Activated CD4-positive, alpha-beta T cell treated with anti-CD3 and anti-CD28 coated beads, Interleukin-2, amount 10 ng/mL, durations not matched to agents 24 days and 14 days (primary cell): ENCODE measurements around the gene FEN1. TPM values are rescaled to one million over a fixed set of nuclear protein-coding genes. Genes with fewer than 3 reads are reported as not detected.
A peak's percentile ranks its signal among the peaks of the same experiment; 100 is the strongest.

Experiments
- DNase-seq: peaks from one replicate; pipeline ENCODE4 v3.0.0; 2022
- H3K27ac Mint-ChIP-seq: one replicate; pipeline ENCODE4 v1.8.0; 2022; ENCODE audit warnings: mild to moderate bottlenecking, mixed read lengths
- H3K27me3 Mint-ChIP-seq: one replicate; pipeline ENCODE4 v1.8.0; 2022; ENCODE audit warnings: mixed read lengths
- H3K36me3 Mint-ChIP-seq: one replicate; pipeline ENCODE4 v1.8.0; 2022; ENCODE audit warnings: low read depth, mild to moderate bottlenecking, mixed read lengths
- H3K4me1 Mint-ChIP-seq: one replicate; pipeline ENCODE4 v1.8.0; 2021; ENCODE audit warnings: mixed read lengths
- H3K4me3 Mint-ChIP-seq: one replicate; pipeline ENCODE4 v1.8.0; 2022; ENCODE audit warnings: mild to moderate bottlenecking, moderate library complexity, mixed read lengths
- H3K9me3 Mint-ChIP-seq: one replicate; pipeline ENCODE4 v1.8.0; 2021; ENCODE audit warnings: mixed read lengths
- intact Hi-C: fragments of 100-400 bp; cut with micrococcal nuclease; formaldehyde crosslinking; loops from one replicate; pipeline ENCODE4 v1.15.1; 2023
- total RNA-seq: library from RNA; stranded (reverse); gene quantifications from 2 replicates; pipeline ENCODE4 v1.2.3, GENCODE V29; 2022

The FEN1 gene
- total RNA-seq, 1 donor from 2014 or later = 144 TPM

DNA sequence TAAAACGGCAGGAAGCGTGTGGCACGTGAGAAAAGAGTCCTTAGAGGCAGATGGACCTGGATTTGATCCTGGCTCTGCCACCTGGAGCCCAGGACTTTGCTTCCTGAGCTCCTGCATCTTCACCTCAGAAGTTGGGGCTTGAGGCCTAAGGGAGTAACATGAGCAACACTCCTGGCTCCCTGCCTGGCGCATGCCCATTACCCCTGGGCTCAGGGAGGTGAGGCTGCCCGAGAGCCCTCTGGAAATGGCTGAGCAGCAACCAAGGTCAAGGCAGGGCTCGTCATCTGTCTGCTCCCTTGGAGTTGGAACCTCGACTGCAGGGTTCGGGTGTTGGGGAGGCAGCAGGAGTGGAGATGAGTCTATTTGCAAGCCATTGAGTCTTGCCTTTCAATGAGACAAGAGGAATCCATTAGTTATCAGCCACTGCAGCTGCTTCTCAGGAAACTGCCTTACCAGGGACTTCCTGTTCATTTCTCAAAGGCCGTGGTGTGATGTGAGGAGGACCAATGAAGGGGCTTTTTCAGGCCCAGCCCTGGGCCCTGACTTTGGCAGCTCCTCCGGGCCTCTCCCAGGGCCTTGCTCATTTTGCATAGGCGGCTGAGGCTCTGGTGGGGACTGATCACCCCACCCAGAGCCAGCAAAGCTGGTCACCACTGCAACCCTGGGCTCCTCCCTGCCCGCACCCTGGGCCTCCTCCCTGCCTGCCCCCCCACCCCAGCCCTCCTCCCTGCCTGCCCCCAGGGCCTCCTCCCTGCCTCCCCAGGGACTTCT lies 41.8 kb downstream of the FEN1 start:
- Mint-ChIP-seq H3K9me3 (no peaks in the 10 kb centered on the region), H3K4me1 (peaks cover 59% of the 10 kb centered on the region), H3K27me3 (no peaks in the 10 kb centered on the region), H3K27ac (peak overlapping the region; percentile 93), H3K4me3 (peak overlapping the region; percentile 71), H3K36me3 (peaks cover 38% of the 10 kb centered on the region)
- DNase-seq = peak; percentile 92
- intact Hi-C loops = loop anchor here (1.0 to 5.0 kb wide), 4 partner anchors 7 to 288 kb away; partner anchors contain the start of genes FADS1, FTH1 and INCENP

DNA sequence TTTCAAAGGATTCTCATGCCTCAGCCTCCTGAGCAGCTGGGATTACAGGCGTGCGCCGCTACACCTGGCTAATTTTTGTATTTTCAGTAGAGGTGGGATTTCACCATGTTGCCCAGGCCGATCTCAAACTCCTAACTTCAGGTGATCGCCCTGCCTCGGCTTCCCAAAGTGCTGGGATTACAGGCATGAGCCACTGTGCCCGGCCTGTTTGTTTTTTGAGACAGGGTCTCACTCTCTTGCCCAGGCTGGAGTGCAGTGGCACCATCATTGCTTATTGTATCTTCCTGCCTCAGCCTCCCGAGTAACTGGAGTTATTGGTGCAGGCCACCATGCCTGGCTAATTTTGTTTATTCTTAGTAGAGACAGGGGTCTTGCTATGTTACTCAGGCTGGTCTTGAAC lies 43.5 kb downstream of the FEN1 start:
- DNase-seq = no peak
- H3K27me3 Mint-ChIP-seq = no peaks in the 10 kb centered on the region
- peak overlapping the region; percentile 21 for H3K4me3 Mint-ChIP-seq
- intact Hi-C loops = no loop called here
- peaks cover 44% of the 10 kb centered on the region for H3K36me3 Mint-ChIP-seq
- H3K9me3 Mint-ChIP-seq = no peaks in the 10 kb centered on the region
- peaks cover 55% of the 10 kb centered on the region for H3K4me1 Mint-ChIP-seq
- peak overlapping the region; percentile 79 for H3K27ac Mint-ChIP-seq

DNA sequence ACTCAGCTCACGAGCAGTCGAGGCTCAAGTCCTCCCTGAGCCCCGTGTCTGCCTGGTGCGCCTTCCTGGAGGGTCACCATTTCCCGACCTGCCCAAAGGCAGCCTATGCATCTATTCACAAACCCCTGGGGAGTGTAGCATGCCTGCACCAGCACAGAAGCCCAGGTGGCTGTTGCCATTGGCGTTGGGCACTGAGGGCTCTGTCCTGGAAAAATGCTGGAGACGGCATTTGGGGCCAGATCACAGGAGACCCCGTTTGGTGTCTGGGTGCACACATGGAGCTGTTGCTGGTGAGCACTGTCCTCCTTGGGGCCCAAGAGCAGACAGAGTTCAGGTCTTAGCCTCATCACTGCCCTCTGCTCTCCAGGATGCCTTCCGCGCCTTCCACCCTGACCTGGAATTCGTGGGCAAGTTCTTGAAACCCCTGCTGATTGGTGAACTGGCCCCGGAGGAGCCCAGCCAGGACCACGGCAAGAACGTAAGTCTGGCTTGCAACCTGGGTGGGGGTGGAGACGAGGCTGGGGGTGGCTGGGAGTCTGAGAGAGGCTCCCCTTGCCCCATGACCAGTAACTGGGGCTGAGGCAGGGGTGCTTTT lies 44.8 kb downstream of the FEN1 start:
- H3K36me3 Mint-ChIP-seq = peaks cover 57% of the 10 kb centered on the region
- H3K9me3 Mint-ChIP-seq = no peaks in the 10 kb centered on the region
- no peak overlapping the region for H3K4me3 Mint-ChIP-seq
- intact Hi-C loops = no loop called here
- H3K27me3 Mint-ChIP-seq = no peaks in the 10 kb centered on the region
- H3K4me1 Mint-ChIP-seq = peaks cover 46% of the 10 kb centered on the region
- DNase-seq = no peak
- H3K27ac Mint-ChIP-seq = peak overlapping the region; percentile 8

DNA sequence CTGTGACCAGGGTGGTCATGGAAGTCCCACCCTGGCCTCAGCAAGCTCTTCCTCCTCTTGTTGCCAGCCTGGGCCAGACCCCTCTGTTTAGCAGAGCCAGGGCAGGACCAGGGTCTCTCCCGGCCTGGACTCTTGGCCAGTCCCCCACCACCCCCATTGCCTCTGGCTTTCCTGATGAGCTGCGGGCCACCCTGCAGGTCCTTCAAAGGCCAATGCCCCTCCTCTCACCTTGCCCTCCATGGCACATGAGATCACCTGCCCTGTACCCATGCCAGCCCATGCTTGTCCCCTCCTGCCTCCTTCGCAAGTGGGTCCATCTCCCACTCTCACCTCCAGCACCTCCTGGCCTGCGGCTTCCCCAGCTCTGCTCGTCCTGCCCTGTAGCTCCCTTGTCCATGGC lies 45.8 kb downstream of the FEN1 start:
- no peak for DNase-seq
- H3K36me3 Mint-ChIP-seq = peaks cover 60% of the 10 kb centered on the region
- intact Hi-C loops = no loop called here

DNA sequence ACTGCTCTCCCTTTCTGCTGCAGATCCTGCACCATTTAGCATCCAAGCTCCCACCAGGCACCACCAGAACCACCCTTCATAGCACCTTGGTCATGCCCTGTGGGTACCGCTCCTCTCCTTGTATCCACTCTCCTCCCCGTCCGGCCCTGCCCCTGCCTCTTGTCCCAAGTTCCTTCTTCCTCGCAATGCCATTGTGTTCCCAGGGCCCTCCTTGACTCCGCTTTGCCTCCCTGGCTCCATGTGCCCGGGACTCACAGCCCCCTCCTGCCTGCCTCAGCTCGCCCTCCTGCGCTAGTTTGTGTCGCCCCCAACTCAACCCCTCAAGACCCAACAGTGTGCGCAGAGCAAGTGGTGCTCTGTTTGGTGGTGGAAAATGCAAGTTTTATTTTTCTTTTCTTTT lies 46.2 kb downstream of the FEN1 start:
- peaks cover 57% of the 10 kb centered on the region for H3K36me3 Mint-ChIP-seq
- DNase-seq = no peak
- peak overlapping the region; percentile 60 for H3K27ac Mint-ChIP-seq
- H3K27me3 Mint-ChIP-seq = no peaks in the 10 kb centered on the region
- H3K4me1 Mint-ChIP-seq = peaks cover 32% of the 10 kb centered on the region
- H3K9me3 Mint-ChIP-seq = no peaks in the 10 kb centered on the region
- H3K4me3 Mint-ChIP-seq = no peak overlapping the region
- intact Hi-C loops = no loop called here

More for the DNA sequence above, 45.8 kb downstream of the FEN1 start:
- no peak overlapping the region for H3K4me3 Mint-ChIP-seq
- H3K27ac Mint-ChIP-seq = no peak overlapping the region
- H3K27me3 Mint-ChIP-seq = no peaks in the 10 kb centered on the region
- peaks cover 36% of the 10 kb centered on the region for H3K4me1 Mint-ChIP-seq
- H3K9me3 Mint-ChIP-seq = no peaks in the 10 kb centered on the region

DNA sequence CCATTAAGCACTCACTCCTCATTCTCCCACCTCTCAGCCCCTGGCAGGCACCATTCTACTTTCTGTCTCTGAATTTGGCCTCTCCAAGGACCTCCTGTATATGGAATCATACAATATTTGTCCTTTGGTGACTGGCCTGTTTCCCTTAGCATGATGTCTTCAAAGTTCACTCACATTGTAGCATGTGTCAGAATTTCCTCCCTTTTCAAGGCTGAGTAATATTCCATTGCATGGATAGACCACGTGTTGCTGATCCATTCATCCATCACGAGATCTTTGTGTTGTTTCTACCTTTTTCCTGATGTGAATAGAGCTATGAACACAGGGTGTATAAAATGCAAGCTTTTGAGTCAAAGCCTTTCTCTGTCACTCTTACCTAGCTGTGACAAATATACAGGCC lies 47.0 kb downstream of the FEN1 start:
- Mint-ChIP-seq H3K9me3 (no peaks in the 10 kb centered on the region), H3K27me3 (no peaks in the 10 kb centered on the region), H3K36me3 (peaks cover 56% of the 10 kb centered on the region), H3K4me3 (no peak overlapping the region), H3K27ac (peak overlapping the region; percentile 60), H3K4me1 (peaks cover 25% of the 10 kb centered on the region)
- intact Hi-C loops = no loop called here
- DNase-seq = no peak

DNA sequence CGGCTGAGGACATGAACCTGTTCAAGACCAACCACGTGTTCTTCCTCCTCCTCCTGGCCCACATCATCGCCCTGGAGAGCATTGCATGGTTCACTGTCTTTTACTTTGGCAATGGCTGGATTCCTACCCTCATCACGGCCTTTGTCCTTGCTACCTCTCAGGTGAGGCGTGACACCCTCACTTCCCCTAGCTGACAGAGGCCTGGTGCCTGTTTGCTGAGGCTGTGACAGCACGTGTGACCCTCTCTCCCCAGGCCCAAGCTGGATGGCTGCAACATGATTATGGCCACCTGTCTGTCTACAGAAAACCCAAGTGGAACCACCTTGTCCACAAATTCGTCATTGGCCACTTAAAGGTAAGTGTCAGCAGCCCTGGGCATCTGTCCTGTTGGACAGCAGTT lies 47.7 kb downstream of the FEN1 start:
- peaks cover 22% of the 10 kb centered on the region for H3K4me1 Mint-ChIP-seq
- H3K27me3 Mint-ChIP-seq = no peaks in the 10 kb centered on the region
- no peak overlapping the region for H3K4me3 Mint-ChIP-seq
- H3K27ac Mint-ChIP-seq = peak overlapping the region; percentile 40
- no peaks in the 10 kb centered on the region for H3K9me3 Mint-ChIP-seq
- intact Hi-C loops = no loop called here
- peaks cover 59% of the 10 kb centered on the region for H3K36me3 Mint-ChIP-seq
- DNase-seq = no peak

DNA sequence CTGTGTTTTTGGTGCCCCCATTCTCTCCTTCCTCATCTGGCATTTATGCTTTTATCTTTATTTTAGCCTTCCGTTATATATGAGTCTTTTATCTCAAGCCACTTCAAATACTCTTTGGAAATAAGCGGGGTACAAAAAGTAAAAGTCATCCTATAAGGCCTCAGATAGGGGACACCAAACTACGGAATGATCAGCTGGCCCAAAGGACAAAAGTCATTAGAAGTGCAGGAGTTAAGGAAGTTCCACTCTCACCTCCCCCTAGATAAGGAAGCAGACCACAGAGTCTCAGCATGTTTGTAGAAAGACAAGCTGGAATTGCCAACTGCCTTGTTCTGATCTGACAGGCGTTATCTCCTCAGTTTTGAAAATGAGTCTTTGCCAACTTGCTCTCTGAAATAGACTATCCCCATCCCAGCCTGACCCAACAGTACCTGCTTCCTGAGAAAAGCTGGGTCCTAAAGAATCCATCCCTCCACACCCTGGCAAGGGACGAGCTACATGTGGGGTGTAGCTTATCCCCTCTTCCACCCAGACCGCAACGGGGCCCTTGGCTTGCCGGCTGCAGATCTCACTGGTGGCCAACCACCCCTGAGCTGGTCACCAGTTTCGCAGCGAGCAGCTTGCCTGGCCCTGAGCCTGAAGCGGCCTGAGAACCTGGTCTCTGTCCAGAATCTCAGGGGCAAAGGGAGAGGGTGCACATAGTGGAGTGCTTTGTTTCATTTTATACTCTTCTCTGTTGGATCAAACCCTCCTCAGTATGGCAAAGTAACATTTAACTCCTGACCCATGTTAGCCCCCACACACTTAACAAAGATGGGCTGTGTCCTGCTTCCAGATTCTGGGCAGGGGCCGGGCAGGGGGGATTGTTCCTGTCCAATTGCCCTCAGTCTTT lies 49.2 kb downstream of the FEN1 start:
- intact Hi-C loops = no loop called here
- no peak for DNase-seq
- Mint-ChIP-seq H3K27me3 (no peaks in the 10 kb centered on the region), H3K4me3 (no peak overlapping the region), H3K36me3 (peaks cover 69% of the 10 kb centered on the region), H3K4me1 (peaks cover 16% of the 10 kb centered on the region), H3K27ac (no peak overlapping the region), H3K9me3 (no peaks in the 10 kb centered on the region)

DNA sequence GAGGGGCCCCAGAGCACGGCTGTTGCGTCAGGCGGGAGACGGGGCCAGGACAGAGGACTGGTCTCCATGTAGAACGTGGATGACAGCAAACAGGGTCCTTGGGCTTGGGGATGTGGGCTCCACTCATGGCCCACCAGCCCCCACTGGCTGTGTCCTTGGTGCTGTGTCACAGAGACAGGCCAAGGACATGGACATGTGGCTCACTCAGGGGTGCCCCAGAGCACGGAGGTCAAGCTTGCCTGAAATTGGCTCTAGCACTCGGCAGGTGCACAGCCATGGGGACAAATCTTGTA lies 49.8 kb downstream of the FEN1 start:
- Mint-ChIP-seq H3K27me3 (no peaks in the 10 kb centered on the region), H3K4me1 (peaks cover 16% of the 10 kb centered on the region), H3K27ac (no peak overlapping the region), H3K36me3 (peaks cover 71% of the 10 kb centered on the region), H3K9me3 (no peaks in the 10 kb centered on the region), H3K4me3 (no peak overlapping the region)
- intact Hi-C loops = no loop called here
- DNase-seq = no peak

DNA sequence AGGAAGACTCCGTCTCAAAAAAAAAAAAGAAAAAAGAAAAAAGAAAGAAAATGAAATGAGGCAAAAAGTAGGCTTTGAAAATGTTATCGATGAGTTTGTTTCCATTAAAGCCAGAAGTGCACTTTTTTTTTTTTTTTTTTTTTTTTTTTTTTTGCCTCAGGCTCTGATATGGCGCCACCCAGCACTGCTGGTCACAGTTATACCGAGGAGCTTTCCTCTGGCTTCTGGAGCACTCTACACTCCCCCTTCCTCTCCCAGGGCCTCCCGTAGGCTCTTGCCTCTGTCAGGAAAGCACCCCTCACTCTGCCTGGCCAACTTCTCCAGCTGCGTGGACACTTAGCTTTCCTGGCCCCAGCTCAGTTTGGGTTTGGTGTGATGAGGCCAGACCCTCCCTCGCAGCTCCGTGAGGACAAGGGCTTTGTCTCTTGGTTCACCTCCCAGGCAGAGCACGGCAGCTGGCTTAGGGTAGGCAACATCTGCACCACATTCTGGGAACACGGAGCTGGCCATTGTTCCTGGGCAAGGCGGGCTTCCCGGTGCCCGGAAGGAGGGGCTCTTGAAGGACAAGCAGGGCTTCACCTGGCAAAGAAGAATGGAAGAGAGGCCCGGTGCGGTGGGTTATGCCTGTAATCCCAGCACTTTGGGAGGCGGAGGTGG lies 52.3 kb downstream of the FEN1 start:
- no peaks in the 10 kb centered on the region for H3K27me3 Mint-ChIP-seq
- DNase-seq = no peak
- intact Hi-C loops = no loop called here
- peaks cover 65% of the 10 kb centered on the region for H3K36me3 Mint-ChIP-seq
- H3K4me1 Mint-ChIP-seq = peaks cover 7% of the 10 kb centered on the region
- no peak overlapping the region for H3K4me3 Mint-ChIP-seq
- H3K9me3 Mint-ChIP-seq = no peaks in the 10 kb centered on the region
- H3K27ac Mint-ChIP-seq = no peak overlapping the region

DNA sequence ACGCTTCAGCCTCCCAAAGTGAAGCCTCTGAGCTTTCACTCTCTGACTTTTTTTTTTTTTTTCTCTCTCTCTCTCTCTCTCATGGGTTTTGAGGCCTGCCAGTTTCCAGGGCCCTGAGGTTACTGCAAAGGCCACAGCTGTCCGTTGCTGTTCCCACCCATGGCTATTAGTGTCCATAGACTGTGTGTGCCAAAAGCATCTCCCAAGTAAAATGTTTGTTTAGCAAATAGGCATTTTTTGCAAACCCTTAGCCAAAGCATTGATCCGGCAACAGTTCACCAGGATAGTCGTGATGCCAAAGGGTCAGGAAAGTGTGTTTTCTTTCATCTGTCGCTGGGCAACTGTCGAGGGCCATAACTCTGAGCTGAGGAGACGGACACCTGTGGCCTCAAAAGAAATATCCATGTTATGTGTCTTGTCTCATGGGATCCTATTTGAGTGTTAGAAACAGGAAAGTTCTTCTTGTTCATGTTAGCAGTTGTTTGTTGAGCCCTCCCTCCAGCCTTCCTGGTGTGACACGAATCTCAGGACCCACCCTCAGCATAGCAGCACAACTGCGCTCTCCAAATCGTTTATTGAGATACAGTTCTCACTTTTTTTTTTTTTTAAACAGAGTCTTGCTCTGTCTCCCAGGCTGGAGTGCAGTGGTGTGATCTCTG lies 53.8 kb downstream of the FEN1 start:
- H3K9me3 Mint-ChIP-seq = no peaks in the 10 kb centered on the region
- peaks cover 62% of the 10 kb centered on the region for H3K36me3 Mint-ChIP-seq
- peaks cover 2% of the 10 kb centered on the region for H3K4me1 Mint-ChIP-seq
- no peak overlapping the region for H3K4me3 Mint-ChIP-seq
- intact Hi-C loops = no loop called here
- DNase-seq = no peak
- peak overlapping the region; percentile 34 for H3K27ac Mint-ChIP-seq
- no peaks in the 10 kb centered on the region for H3K27me3 Mint-ChIP-seq
